SHP77 treated with DMSO at 0.1 percent for 48 hours (cell line): Measurements from ENCODE around the gene FBXO42.
"Not testable (repeated sequence)": the region's sequence is repeated elsewhere in the genome, so short reads cannot be mapped to it uniquely, and the experiment has no call there.

ENCODE experiments used
- DNase-seq: peaks from one replicate; lab custom pipeline; 2025; lab: John Stamatoyannopoulos, UW

The FBXO42 gene

GRCh38 chr1:16219968-16220500, 132.2 kb downstream of the FBXO42 start:
- DNase-seq = no peak

- no peak for DNase-seq
These were observed 133.6 kb downstream of the FBXO42 start for GRCh38 chr1:16218674-16219071.

GRCh38 chr1:16218014-16218673, 134.1 kb downstream of the FBXO42 start:
- DNase-seq = no peak

- peak; percentile 68 for DNase-seq
These were observed 135.1 kb downstream of the FBXO42 start for GRCh38 chr1:16217061-16217785.

GRCh38 chr1:16215882-16216753, 136.2 kb downstream of the FBXO42 start:
- DNase-seq = peak; percentile 85

- not testable (repeated sequence) for DNase-seq
These were observed 137.0 kb downstream of the FBXO42 start for GRCh38 chr1:16215240-16215639.

- not testable (repeated sequence) for DNase-seq
These were observed 138.7 kb downstream of the FBXO42 start for GRCh38 chr1:16213544-16213943.

GRCh38 chr1:16213013-16213412, 139.3 kb downstream of the FBXO42 start:
- DNase-seq = no peak

GRCh38 chr1:16212251-16212961, 139.9 kb downstream of the FBXO42 start, which contains the start of gene ARHGEF19:
ARHGEF19 (minus strand) TSS chr1:16212652; CDS start chr1:16209054, 3,598 bp downstream.
- no peak for DNase-seq

- DNase-seq = no peak
These were observed 140.5 kb downstream of the FBXO42 start for GRCh38 chr1:16211824-16212223.

- no peak for DNase-seq
These were observed 141.7 kb downstream of the FBXO42 start for GRCh38 chr1:16210581-16210980.

- no peak for DNase-seq
These were observed 142.4 kb downstream of the FBXO42 start for GRCh38 chr1:16209847-16210407.

- no peak for DNase-seq
These were observed 143.0 kb downstream of the FBXO42 start for GRCh38 chr1:16209132-16209846.

- no peak for DNase-seq
These were observed 143.9 kb downstream of the FBXO42 start for GRCh38 chr1:16208270-16208987.

- no peak for DNase-seq
These were observed 144.7 kb downstream of the FBXO42 start for GRCh38 chr1:16207318-16208269.

GRCh38 chr1:16206547-16207317, 145.5 kb downstream of the FBXO42 start:
- DNase-seq = peak; percentile 84

GRCh38 chr1:16205891-16206546, 146.3 kb downstream of the FBXO42 start:
- no peak for DNase-seq

GRCh38 chr1:16205334-16205671, 147.0 kb downstream of the FBXO42 start:
- no peak for DNase-seq
